Subcutaneous adipose tissue (tissue), 4 donors: Measurements from ENCODE around the gene TMEM184A. TPM values are rescaled to one million over a fixed set of nuclear protein-coding genes. Genes with fewer than 3 reads are reported as not detected.

Source experiments
- total RNA-seq, 4 donors: library from RNA; depleted of rRNA; stranded (reverse); fragments of >200 nt; gene quantifications; one replicate each; pipeline ENCODE4 v1.1.0, GENCODE V29; 2016
- TF ChIP-seq, protein P1 (sequence below): fragments of 450-650 bp; IDR thresholded peaks from one replicate; pipeline ENCODE4 v1.5.1; 2016; ENCODE audit warnings: low read depth, mild to moderate bottlenecking, control low read depth, antibody characterized with exemption, moderate library complexity

Gene TMEM184A
- total RNA-seq, 4 donors from 2014 or later, result under 0.01 to 0.17 TPM; not detected in 2

DNA sequence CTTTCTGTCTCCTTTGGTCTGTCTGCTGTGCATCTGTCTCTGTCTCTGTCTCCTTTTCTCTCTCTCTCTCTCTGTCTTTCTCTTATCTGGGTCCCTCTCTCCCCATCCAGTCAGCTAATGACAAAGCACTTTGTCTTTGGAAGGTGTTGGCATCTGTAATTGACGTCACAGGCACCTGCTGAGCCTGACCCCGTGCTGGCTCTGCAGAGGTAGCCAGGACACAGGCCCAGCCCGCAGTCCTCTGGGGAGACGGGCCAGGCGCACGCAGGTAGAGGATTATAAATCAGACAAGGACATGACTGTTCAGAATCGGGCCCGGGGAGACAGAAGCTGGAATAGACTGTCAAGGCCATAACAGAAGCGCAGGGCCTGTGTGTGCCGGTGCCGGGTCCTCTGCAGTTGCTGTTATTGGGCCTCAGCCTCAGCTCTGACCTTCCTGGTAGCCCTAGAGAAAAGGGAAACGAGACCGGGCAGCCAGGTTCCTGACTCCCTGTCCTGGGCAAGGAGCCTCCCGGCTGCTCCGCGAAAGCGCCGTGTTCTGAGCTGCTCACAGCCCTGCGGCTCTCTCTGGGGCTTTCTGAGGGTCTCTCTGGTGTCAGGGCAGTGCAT lies 24.5 kb upstream of the TMEM184A start:
- TF ChIP-seq, protein P1, sequence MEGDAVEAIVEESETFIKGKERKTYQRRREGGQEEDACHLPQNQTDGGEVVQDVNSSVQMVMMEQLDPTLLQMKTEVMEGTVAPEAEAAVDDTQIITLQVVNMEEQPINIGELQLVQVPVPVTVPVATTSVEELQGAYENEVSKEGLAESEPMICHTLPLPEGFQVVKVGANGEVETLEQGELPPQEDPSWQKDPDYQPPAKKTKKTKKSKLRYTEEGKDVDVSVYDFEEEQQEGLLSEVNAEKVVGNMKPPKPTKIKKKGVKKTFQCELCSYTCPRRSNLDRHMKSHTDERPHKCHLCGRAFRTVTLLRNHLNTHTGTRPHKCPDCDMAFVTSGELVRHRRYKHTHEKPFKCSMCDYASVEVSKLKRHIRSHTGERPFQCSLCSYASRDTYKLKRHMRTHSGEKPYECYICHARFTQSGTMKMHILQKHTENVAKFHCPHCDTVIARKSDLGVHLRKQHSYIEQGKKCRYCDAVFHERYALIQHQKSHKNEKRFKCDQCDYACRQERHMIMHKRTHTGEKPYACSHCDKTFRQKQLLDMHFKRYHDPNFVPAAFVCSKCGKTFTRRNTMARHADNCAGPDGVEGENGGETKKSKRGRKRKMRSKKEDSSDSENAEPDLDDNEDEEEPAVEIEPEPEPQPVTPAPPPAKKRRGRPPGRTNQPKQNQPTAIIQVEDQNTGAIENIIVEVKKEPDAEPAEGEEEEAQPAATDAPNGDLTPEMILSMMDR, result no peak

DNA sequence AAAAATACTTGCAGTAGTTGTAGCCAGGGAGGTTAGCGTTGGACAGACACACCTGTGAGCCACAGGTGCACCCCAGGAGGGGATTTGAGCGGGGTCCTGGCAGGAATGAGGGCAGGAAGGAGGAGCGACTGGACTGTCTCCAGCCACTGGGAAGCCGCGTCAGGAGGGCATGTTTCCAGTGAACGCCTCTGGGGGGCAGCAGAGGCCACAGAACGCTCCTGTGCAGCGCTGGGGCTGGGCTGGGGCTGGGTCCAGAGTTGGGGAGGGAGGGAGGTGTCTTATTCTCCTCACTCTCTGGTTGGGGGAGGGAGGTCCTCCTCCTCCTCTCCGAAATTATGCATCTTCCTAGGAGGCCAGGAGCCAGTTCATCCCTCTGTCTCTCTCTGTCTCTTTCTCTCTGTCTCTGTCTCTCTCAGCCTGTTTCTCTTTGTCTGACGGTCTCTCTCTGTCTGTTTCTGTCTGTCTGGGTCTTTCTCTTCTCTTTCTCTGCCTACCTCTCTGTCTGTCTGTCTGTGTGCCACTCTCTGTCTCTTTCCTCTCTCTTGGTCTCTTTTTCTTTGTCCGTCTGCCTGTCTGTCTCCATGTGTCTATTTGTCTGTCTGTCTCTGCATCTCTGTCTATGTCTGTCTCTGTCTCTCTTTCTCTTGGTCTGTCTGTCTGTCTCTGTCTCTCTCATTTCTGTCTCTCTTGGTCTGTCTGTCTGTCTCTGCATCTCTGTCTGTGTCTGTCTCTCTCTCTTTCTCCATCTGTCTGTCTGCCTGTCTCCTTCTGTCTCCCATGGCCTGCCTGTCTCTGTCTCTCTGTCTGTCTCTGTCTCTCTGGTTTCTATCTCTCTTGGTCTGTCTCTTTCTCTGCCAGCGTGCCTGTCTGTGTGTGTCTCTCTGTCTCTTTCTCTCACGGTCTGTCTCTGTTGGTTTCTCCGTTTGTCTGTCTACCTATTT lies 23.7 kb upstream of the TMEM184A start:
- TF ChIP-seq, protein P1, result no peak

DNA sequence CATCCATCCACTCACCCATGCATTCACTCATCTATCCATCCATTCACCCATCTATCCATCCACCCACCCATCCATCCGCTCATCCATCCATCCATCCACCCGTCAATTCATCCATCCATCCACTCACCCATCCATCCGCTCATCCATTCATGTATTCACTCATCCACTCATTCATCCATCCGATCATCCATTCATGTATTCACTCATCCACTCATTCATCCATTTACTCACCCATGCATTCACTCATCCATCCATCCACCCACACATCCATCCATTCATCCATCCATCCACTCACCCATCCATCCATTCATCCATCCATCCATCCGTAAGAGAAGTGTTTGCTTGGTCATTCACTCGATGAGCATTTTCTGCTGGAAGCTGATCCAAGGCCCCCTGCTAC lies 22.5 kb upstream of the TMEM184A start:
- TF ChIP-seq, protein P1, result no peak

DNA sequence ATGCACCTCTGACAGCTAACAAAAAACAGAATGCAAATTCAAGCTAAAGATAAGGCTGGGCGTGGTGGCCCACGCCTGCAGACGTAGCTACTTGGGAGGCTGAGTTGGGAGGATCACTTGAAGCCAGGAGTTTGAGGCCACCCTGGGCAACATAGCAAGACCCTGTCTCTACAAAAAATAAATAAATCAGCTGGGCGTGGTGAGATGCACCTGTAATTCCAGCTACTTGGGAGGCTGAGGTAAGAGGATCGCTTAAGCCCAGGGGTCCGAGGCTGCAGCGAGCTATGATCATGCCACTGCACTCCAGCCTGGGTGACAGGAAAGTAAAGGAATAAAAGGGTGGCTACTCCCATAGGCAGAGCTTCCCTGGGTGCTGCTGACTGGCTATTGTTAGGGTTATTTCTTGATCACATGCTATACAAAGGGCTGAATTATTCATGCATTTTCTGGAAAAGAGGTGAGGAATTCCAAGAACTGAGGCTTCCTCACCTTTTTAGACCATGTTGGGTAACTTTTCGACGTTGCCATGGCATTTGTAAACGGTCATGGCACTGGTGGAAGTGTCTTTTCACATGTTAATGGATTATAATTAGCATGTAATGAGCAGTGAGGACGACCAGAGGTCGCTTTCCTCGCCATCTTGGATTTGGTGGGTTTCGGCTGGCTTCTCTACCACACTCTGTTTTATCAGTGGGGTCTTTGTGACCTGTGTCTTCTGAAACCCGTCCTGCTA lies 20.7 kb upstream of the TMEM184A start:
- TF ChIP-seq, protein P1, result no peak

DNA sequence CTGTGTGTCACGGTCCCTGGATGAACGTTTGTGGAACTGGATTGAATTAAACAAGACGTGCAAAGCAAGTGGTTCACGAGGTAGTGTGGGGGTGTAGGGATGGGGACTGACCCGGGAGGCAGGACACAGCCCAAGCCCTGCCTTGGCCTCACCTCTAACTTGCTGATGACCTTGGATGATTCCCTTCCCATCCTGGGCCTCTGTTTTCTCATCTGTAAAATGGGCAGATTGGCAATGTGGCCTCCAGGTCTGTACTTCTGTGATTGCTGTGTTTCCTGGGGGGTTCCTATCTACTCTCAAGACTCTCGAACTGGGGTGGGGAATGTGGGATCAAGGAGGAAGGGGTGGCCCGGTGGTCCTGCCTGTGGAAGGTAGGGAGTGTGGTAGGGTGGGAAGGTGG lies 19.8 kb upstream of the TMEM184A start:
- TF ChIP-seq, protein P1, result no peak

DNA sequence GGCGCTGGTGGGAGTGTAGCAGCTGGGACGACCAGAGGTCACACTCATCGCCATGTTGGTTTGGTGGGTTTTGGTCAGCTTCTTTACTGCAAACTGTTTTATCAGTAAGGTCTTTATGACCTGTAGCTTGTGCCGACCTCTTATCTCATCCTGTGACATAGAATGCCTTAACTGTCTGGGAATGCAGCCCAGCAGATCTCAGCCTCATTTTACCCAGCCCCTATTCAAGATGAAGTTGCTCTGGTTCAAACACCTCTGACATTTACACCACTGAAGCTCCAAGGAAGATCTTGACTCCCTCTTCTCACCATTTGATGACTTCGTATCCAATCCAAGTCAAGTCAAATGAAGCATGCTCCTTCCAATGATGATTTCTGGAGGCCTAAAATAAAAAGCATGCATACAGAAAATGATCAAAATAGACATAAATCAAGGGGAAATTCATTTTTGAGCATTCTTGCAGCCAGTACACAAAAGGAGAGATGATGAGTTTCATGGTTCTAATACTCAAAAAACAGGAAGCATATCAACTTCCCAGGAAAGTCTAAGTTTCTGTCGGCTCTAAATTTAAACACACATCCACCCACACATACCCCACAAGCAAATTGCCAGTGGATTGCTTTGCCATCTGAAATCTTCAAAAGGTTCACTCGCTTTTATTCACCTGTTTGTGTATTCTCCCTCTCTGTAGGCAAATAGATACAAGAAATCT lies 16.3 kb upstream of the TMEM184A start:
- TF ChIP-seq, protein P1, result no peak
